ENCODE data around the gene FKTN.

- no peak for TF ChIP-seq POLR2A (IDR thresholded peaks at IDR 0.05)
- no peak for TF ChIP-seq CTCF (IDR thresholded peaks at IDR 0.05)
These were observed 74.9 kb downstream of the FKTN start for GRCh38 chr9:105632807-105633206.
